Measurements from ENCODE around the gene PTPRCAP.

Gene PTPRCAP

DNA sequence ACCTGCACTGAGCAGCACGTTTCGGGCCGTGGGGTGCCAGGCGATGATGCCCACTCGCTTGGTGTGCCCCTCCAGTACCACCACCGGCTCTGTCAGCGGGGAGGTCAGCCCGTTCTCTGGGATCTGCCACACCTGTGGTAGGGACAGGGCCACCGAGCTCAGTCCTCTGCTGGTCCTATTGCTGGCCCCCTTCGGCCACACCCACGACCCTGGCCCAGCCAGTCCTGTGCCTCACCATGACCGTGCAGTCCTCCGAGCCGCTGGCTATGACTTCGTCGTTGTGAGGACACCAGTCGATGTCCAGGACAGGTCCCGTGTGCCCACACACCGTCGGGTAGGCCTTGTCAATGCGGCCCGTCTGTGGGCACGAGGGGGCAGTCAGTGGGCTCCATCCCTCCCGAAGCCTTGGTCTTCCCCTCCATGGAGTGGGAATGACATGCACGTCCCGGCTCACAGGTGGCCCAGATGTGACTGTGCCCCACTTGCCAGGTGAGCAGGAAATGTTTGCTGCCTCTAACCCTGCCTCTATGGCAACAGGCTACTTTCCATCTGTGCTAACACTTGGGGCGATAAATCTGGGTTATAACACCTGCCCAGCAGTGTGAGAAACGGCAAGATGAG, 4.4 kb upstream of the PTPRCAP start:
- in situ Hi-C loops (cut with HindIII; ENCODE audit: low sequenced_read_pairs), result no loop called here

- in situ Hi-C loops (cut with HindIII; ENCODE audit: low sequenced_read_pairs), result no loop called here
Measured at GRCh38 chr11:67441098-67441563, 3.6 kb upstream of the PTPRCAP start.

- in situ Hi-C loops (cut with HindIII; ENCODE audit: low sequenced_read_pairs), result no loop called here
Measured at GRCh38 chr11:67440229-67441097, 3.0 kb upstream of the PTPRCAP start.

DNA sequence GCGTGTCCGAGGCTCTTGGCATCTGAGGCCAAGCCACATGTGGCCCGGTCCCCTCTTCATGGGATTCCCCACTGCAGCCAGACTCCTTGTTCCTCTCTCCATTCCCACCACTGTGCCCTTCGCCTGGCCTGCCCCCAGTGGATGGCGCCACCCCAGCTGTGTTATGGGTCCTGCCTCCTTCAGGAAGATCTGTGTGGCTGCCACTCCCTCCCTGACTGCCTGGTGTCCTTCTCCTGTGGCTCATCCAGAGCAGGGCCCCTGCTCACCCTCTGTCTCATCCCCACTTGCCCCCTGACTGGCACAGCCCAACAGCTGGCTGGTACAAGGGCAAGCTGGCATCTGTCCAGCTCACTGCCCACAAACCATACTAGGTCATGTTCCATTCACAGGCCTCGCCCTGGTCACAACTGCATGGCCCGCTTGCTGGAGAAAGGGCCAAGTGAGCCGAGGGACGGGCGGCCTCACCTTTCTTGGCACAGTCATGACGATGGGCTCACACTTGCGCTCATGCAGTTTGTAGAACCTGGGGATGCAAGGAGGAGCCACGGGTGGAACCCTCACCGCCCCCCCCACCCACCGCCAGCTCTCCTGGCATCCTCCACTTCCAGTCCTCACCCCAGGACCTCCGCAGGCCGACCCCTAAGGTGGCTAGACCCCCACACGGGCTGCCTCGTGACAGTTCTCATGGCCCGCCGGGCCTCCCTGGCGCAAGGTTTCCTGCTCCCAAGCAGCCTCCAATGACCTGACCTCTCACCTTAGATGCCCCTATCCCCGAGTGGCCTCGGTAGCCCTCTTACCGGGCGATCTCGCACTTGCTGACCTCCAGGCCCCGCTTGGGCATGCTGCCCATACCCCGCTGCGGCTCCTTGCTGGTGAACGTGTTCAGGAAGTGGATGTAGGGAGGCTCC, 2.1 kb upstream of the PTPRCAP start:
- in situ Hi-C loops (cut with HindIII; ENCODE audit: low sequenced_read_pairs), result no loop called here

- in situ Hi-C loops (cut with HindIII; ENCODE audit: low sequenced_read_pairs), result no loop called here
Measured at GRCh38 chr11:67438158-67438902, 848 bp upstream of the PTPRCAP start.

DNA sequence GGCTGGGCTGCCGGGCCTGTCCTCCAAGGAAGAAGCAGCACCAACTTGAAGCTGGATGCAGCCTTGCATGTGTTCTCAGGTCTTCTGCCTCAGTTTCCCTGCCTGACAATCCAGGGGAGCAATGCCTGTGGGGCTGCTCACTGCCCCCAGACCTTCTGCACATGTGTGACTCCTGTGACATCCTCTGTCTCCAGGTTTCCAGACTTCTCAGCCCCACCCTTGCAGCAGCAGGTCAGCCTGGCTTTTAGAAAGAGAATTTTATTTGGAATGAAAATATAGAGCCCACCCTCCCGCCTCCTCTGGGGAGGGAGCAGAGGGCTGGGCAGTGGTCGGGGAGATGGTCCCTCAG, 301 bp upstream of the PTPRCAP start:
- in situ Hi-C loops (cut with HindIII; ENCODE audit: low sequenced_read_pairs), result no loop called here

GRCh38 chr11:67436459-67437081, 912 bp downstream of the PTPRCAP start:
- in situ Hi-C loops (cut with HindIII; ENCODE audit: low sequenced_read_pairs), result no loop called here

GRCh38 chr11:67435727-67436458, 1.6 kb downstream of the PTPRCAP start:
- in situ Hi-C loops (cut with HindIII; ENCODE audit: low sequenced_read_pairs), result no loop called here

DNA sequence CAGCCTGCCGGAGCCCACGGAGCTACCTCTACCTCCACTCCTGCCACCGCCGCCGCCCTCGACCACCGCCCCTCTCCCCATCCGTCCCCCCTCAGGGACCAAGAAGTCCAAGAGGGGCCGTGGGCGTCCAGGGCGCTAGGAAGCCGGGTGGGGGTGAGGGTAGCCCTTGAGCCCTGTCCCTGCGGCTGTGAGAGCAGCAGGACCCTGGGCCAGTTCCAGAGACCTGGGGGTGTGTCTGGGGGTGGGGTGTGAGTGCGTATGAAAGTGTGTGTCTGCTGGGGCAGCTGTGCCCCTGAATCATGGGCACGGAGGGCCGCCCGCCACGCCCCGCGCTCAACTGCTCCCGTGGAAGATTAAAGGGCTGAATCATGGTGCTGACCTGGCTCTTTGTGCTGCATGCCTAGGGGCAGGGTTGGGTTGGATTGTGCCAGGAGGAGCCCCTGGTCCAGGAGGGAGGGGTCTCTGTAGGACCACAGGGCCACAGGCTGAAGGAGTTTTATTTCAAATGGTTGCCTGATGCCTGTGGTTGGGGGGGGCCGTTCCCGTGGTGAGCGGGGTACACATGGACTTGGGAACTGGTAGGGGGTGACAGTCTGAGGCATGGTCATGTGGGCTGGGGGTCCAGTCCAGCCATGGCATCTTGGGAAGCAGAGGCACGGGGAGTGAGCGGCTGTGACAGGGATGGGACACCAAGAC, 2.3 kb downstream of the PTPRCAP start:
- in situ Hi-C loops (cut with HindIII; ENCODE audit: low sequenced_read_pairs), result no loop called here

- in situ Hi-C loops (cut with HindIII; ENCODE audit: low sequenced_read_pairs), result no loop called here
Measured at GRCh38 chr11:67434395-67434881, 3.0 kb downstream of the PTPRCAP start.

- in situ Hi-C loops (cut with HindIII; ENCODE audit: low sequenced_read_pairs), result no loop called here
Measured at GRCh38 chr11:67433536-67434394, 3.7 kb downstream of the PTPRCAP start.

DNA sequence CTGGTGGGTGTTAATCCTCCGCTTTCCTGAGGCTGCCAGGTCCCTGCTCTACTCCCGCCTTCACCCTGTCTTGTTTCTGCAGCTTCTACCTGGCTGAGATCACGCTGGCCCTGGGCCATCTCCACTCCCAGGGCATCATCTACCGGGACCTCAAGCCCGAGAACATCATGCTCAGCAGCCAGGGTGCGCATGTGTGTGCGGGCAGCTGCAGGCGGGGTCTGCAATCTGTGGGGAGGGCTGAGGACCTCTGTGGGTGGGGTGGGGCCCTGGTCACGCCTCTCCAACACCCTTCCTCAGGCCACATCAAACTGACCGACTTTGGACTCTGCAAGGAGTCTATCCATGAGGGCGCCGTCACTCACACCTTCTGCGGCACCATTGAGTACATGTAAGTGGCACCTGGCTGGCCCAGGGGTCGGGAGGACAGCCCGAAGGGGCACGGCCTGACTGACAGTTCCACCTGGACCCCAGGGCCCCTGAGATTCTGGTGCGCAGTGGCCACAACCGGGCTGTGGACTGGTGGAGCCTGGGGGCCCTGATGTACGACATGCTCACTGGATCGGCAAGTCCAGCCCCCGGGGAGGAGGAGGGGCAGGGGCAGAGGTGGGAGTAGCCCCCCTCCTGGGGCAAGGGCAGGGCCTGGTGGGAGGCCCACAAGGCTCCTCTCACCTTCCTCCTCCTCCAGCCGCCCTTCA, 4.7 kb downstream of the PTPRCAP start:
- in situ Hi-C loops (cut with HindIII; ENCODE audit: low sequenced_read_pairs), result no loop called here

DNA sequence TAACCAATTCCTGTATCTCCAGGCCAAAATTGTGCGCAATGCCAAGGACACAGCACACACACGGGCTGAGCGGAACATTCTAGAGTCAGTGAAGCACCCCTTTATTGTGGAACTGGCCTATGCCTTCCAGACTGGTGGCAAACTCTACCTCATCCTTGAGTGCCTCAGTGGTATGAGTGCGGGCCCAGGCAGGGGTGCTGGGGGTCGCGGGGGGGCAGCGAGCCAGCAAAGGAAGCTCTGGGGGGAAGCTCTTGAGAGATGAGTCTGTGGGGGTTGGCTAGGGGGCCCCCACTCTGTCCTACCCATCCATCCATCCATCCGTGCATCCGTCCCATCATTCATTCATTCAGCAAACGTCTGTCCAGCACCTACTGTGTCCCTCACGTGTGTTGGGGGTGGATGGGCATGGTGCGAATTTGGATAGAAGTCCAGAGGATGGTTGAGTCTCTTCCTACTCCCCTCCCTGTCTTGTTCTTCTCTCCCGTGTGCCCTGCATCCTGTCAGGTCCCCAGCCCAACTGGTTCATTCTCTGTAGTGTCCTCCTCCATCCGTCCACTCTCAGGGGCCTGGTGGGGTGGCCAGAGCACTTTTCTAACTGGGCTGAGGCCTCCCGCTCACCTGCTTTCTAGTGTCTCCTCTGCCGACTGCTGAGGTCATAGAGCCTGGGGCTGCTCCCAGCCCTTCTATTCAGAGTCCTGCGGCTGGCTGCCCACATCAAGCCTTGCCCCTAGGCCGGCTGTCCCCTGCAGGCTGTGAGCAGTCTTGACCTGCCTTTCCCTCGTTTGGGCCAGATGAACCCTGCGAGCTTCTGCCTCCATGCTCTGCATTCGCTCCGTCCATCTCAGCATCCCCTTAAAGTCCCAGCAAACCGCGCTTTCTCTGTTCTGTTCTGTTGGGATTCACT, 5.9 kb downstream of the PTPRCAP start:
- in situ Hi-C loops (cut with HindIII; ENCODE audit: low sequenced_read_pairs), result no loop called here

- in situ Hi-C loops (cut with HindIII; ENCODE audit: low sequenced_read_pairs), result no loop called here
Measured at GRCh38 chr11:67429722-67430121, 7.8 kb downstream of the PTPRCAP start.

DNA sequence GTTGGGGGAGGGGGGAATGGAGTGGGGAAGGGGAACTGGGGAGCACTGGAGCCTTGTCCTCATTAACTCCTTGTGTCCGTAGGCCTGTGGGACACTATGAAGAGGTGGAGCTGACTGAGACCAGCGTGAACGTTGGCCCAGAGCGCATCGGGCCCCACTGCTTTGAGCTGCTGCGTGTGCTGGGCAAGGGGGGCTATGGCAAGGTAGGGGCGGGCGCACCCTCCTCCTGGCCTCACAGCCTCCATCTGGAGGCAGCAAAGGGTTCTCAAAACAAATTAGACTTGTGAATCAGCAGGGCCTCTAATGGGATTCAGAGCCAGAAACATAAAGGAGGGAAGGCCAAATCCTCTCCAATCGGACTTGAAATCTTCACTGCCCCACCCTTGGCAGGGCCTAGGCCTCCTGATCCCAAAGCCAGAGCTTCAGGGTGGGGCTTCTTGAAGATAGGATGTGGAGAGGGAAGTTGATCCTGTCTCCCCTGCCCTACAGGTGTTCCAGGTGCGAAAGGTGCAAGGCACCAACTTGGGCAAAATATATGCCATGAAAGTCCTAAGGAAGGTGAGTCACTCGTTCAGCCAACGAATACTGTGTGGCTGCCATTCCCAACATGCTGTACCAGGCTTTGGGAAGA, 8.3 kb downstream of the PTPRCAP start:
- in situ Hi-C loops (cut with HindIII; ENCODE audit: low sequenced_read_pairs), result no loop called here

Measured in DLD1 (cell line).